ENCODE measurements around the gene IGSF9. TPM values are rescaled to one million over a fixed set of nuclear protein-coding genes. Genes with fewer than 3 reads are reported as not detected.
A peak's percentile ranks its signal among the peaks of the same experiment; 100 is the strongest.

IGSF9 gene
- total and polyA plus RNA-seq, 2 of the 13 experiments (the other 11 are each of a cell fraction or from before 2014, with no cell fraction given): 0.03 TPM; not detected in 1

DNA sequence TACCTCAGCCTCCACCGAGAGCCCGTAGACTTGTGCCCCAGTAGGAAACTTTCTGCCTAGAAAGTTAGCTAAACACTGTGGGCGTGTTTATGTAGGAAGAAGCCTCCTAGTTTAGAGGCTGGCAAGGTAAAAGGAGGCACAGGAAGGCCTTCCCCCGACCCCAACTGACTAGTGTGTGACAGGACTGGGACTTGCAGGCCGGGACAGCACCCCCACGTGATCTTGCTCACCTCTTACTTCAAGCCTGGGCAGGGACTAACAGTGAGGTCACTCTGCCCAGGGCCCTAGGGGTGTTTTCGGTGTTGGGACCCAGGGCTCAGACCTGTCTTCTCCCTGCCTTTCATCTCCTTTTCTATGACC is 19.7 kb downstream of the IGSF9 start:
- in situ Hi-C loops (cut with HindIII; ENCODE audit: extremely low pct_ligation_motif_present, low pct_unique_long_range_greater_than_20kb) (no loop called here), intact Hi-C loops (cut with micrococcal nuclease; ENCODE audit: unreplicated experiment) (no loop called here)
- Histone ChIP-seq H3K36me3 (replicated peaks in 1 of 2; ENCODE audit: control insufficient read depth in 1 of 2, insufficient read depth in 2 of 2, low read length in 2 of 2) (no peaks in the 10 kb centered on the region), H3K4me3 (replicated peaks in 1 of 3; ENCODE audit: insufficient read depth in 1 of 3, low read depth in 2 of 3, low read length in 3 of 3) (peak overlapping the region in 2 of 3 experiments; percentile 51 to 56; a peak in 3 of 6 replicates), H4K20me1 (ENCODE audit: insufficient read depth, low read length) (no peaks in the 10 kb centered on the region), H3K27ac (ENCODE audit: extremely low read length, insufficient read depth, low read length) (no peak overlapping the region), H3K4me2 (ENCODE audit: low read depth, low read length) (peak overlapping the region; percentile 66), H3K27me3 (ENCODE audit: control insufficient read depth in 1 of 2, insufficient read depth in 2 of 2, low read length in 2 of 2) (peaks cover 5 to 37% of the 10 kb centered on the region in 2 experiments), H3K79me2 (ENCODE audit: insufficient read depth, low read length) (no peaks in the 10 kb centered on the region), H3K9ac (ENCODE audit: insufficient read depth, low read depth, low read length) (peak overlapping the region; percentile 61; the same call in 1 of the 2 replicates), H3K9me3 (ENCODE audit: low read length) (no peaks in the 10 kb centered on the region), H3K4me1 (ENCODE audit: insufficient read depth, low read length) (peaks cover 41% of the 10 kb centered on the region), H2AFZ (ENCODE audit: low read length) (no peak overlapping the region)
- DNase-seq (ENCODE audit: low spot score) (no peak), ATAC-seq (no peak), FAIRE-seq (no peak)
- POLR2A ChIA-PET: no interaction called here
- 56% methylated on average over 1 of the region's 7 CpGs for WGBS (ENCODE audit: low lambda C conversion rate)
- CTCF ChIA-PET (ENCODE audit: low intra/inter-chr PET ratio, low total read pairs): no interaction called here
- TSS peak; percentile 64 for BruUV-seq (replicated peaks)
- no peak for TF ChIP-seq ZNF557 (CRISPR knock-in tag; IDR thresholded peaks at IDR 0.05)
- no peak for TF ChIP-seq GZF1 (CRISPR knock-in tag; IDR thresholded peaks at IDR 0.05)
- TF ChIP-seq ZNF788 (CRISPR knock-in tag; IDR thresholded peaks at IDR 0.05; ENCODE audit: borderline replicate concordance): no peak
- TF ChIP-seq ZNF678 (CRISPR knock-in tag; IDR thresholded peaks at IDR 0.05): no peak
- TF ChIP-seq ZNF615 (CRISPR knock-in tag; IDR thresholded peaks at IDR 0.05; ENCODE audit: borderline replicate concordance): no peak
- no peak for TF ChIP-seq ZNF24 (IDR thresholded peaks at IDR 0.05)
- TF ChIP-seq, protein P1, sequence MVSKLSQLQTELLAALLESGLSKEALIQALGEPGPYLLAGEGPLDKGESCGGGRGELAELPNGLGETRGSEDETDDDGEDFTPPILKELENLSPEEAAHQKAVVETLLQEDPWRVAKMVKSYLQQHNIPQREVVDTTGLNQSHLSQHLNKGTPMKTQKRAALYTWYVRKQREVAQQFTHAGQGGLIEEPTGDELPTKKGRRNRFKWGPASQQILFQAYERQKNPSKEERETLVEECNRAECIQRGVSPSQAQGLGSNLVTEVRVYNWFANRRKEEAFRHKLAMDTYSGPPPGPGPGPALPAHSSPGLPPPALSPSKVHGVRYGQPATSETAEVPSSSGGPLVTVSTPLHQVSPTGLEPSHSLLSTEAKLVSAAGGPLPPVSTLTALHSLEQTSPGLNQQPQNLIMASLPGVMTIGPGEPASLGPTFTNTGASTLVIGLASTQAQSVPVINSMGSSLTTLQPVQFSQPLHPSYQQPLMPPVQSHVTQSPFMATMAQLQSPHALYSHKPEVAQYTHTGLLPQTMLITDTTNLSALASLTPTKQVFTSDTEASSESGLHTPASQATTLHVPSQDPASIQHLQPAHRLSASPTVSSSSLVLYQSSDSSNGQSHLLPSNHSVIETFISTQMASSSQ (IDR thresholded peaks at IDR 0.05; ENCODE audit: low read depth): no peak
- TF ChIP-seq, protein P1 (CRISPR knock-in tag; IDR thresholded peaks at IDR 0.05; ENCODE audit: borderline replicate concordance): no peak
- no peak for TF ChIP-seq ZC3H4 (CRISPR knock-in tag; IDR thresholded peaks at IDR 0.05; ENCODE audit: borderline replicate concordance)
